ENCODE results near the gene SEPTIN1. TPM values are rescaled to one million over a fixed set of nuclear protein-coding genes. Genes with fewer than 3 reads are reported as not detected.

SEPTIN1 gene
- total RNA-seq, 2 experiments from 2014 or later = 133 to 181 TPM

GRCh38 chr16:30349675-30350074, 32.7 kb downstream of the SEPTIN1 start:
- CTCF ChIA-PET (ENCODE audit: unreplicated experiment) = interaction anchor here (0.6 to 1.2 kb wide), 2 partner anchors 8 to 21 kb away, joined by 3 to 4 read pairs; no protein-coding TSS in a partner anchor
- Histone ChIP-seq H2AFZ (ENCODE audit: low read length) (no peak overlapping the region), H3K79me2 (ENCODE audit: insufficient read depth, low read depth, low read length) (peaks cover 37% of the 10 kb centered on the region), H3K4me3 (ENCODE audit: low read depth, low read length, poor library complexity, severe bottlenecking) (peak overlapping the region; percentile 56), H3K4me2 (ENCODE audit: low read length) (peak overlapping the region; percentile 72), H3K27ac (ENCODE audit: low read depth, low read length, poor library complexity, severe bottlenecking) (peak overlapping the region; percentile 98), H3K9me3 (ENCODE audit: low read length) (no peaks in the 10 kb centered on the region), H3K36me3 (ENCODE audit: insufficient read depth, low read length) (peaks cover 54% of the 10 kb centered on the region), H3K9me2 (ENCODE audit: insufficient read depth, low read length) (no peaks in the 10 kb centered on the region), H4K20me1 (ENCODE audit: insufficient read depth, low read length) (no peaks in the 10 kb centered on the region), H3K4me1 (ENCODE audit: insufficient read depth, low read length, poor library complexity, severe bottlenecking) (peaks cover 94% of the 10 kb centered on the region)
- DNase-seq (ENCODE audit: low spot score) = peak; percentile 95
- no TSS peak for BruUV-seq (replicated peaks)
- no peak for TF ChIP-seq EZH2phosphoT487 (IDR thresholded peaks at IDR 0.05; ENCODE audit: borderline replicate concordance, low read depth, low read length)
- no peak for TF ChIP-seq CTCF (conservative IDR thresholded peaks at IDR 0.05; ENCODE audit: low read length)
- intact Hi-C loops (cut with micrococcal nuclease; ENCODE audit: unreplicated experiment) = loop anchor here (10.0 kb wide), 1 partner anchor 285 kb away; the partner anchor contains the start of gene ALDOA
- POLR2A ChIA-PET = interaction anchor here (0.6 to 4.5 kb wide), 4 partner anchors 22 to 270 kb away, joined by 3 to 21 read pairs (median 4); partner anchors contain the start of genes TBC1D10B, ZNF48 and ZNF771

GRCh38 chr16:30348929-30349328, 33.4 kb downstream of the SEPTIN1 start:
- TF ChIP-seq EZH2phosphoT487 (IDR thresholded peaks at IDR 0.05; ENCODE audit: borderline replicate concordance, low read depth, low read length) = no peak
- no peak for TF ChIP-seq CTCF (conservative IDR thresholded peaks at IDR 0.05; ENCODE audit: low read length)
- intact Hi-C loops (cut with micrococcal nuclease; ENCODE audit: unreplicated experiment) = no loop called here
- Histone ChIP-seq H3K79me2 (ENCODE audit: insufficient read depth, low read depth, low read length) (peaks cover 35% of the 10 kb centered on the region), H2AFZ (ENCODE audit: low read length) (no peak overlapping the region), H3K9me3 (ENCODE audit: low read length) (no peaks in the 10 kb centered on the region), H3K4me2 (ENCODE audit: low read length) (peak overlapping the region; percentile 72), H3K4me3 (ENCODE audit: low read depth, low read length, poor library complexity, severe bottlenecking) (peak overlapping the region; percentile 56), H3K27ac (ENCODE audit: low read depth, low read length, poor library complexity, severe bottlenecking) (peak overlapping the region; percentile 98), H4K20me1 (ENCODE audit: insufficient read depth, low read length) (no peaks in the 10 kb centered on the region), H3K9me2 (ENCODE audit: insufficient read depth, low read length) (no peaks in the 10 kb centered on the region), H3K36me3 (ENCODE audit: insufficient read depth, low read length) (peaks cover 51% of the 10 kb centered on the region), H3K4me1 (ENCODE audit: insufficient read depth, low read length, poor library complexity, severe bottlenecking) (peaks cover 98% of the 10 kb centered on the region)
- no TSS peak for BruUV-seq (replicated peaks)
- ChIA-PET CTCF (ENCODE audit: unreplicated experiment) (no interaction called here), POLR2A (interaction anchor here (0.6 to 4.5 kb wide), 2 partner anchors 22 to 82 kb away, joined by 3 to 21 read pairs; partner anchors contain the start of gene TBC1D10B)
- peak; percentile 50 for DNase-seq (ENCODE audit: low spot score)

- POLR2A ChIA-PET = no interaction called here
- CTCF ChIA-PET (ENCODE audit: unreplicated experiment) = no interaction called here
These were observed 34.2 kb downstream of the SEPTIN1 start for GRCh38 chr16:30348113-30348512.

More at GRCh38 chr16:30348113-30348512, 34.2 kb downstream of the SEPTIN1 start:
- no TSS peak for BruUV-seq (replicated peaks)
- H4K20me1 ChIP-seq (ENCODE audit: insufficient read depth, low read length) = no peaks in the 10 kb centered on the region
- H3K9me2 ChIP-seq (ENCODE audit: insufficient read depth, low read length) = no peaks in the 10 kb centered on the region
- H3K9me3 ChIP-seq (ENCODE audit: low read length) = no peaks in the 10 kb centered on the region
- H3K36me3 ChIP-seq (ENCODE audit: insufficient read depth, low read length) = peaks cover 43% of the 10 kb centered on the region
- no peak overlapping the region for H2AFZ ChIP-seq (ENCODE audit: low read length)
- intact Hi-C loops (cut with micrococcal nuclease; ENCODE audit: unreplicated experiment) = no loop called here
- peak overlapping the region; percentile 34 for H3K4me2 ChIP-seq (ENCODE audit: low read length)
- H3K79me2 ChIP-seq (ENCODE audit: insufficient read depth, low read depth, low read length) = peaks cover 29% of the 10 kb centered on the region; the same call in 1 of the 2 replicates
- no peak overlapping the region for H3K4me3 ChIP-seq (ENCODE audit: low read depth, low read length, poor library complexity, severe bottlenecking)
- DNase-seq (ENCODE audit: low spot score) = no peak
- H3K4me1 ChIP-seq (ENCODE audit: insufficient read depth, low read length, poor library complexity, severe bottlenecking) = peaks cover 94% of the 10 kb centered on the region
- TF ChIP-seq CTCF (conservative IDR thresholded peaks at IDR 0.05; ENCODE audit: low read length) (no peak), EZH2phosphoT487 (IDR thresholded peaks at IDR 0.05; ENCODE audit: borderline replicate concordance, low read depth, low read length) (no peak)
- H3K27ac ChIP-seq (ENCODE audit: low read depth, low read length, poor library complexity, severe bottlenecking) = peak overlapping the region; percentile 98

Measured in OCI-LY7 (cell line).